ENCODE data around the gene VWA8.
"Not testable (repeated sequence)": the region's sequence is repeated elsewhere in the genome, so short reads cannot be mapped to it uniquely, and the experiment has no call there.

The VWA8 gene

GRCh38 chr13:41622432-41623429 is 338.2 kb downstream of the VWA8 start:
- peak; percentile 88 for DNase-seq (ENCODE audit: extremely low read depth, low read depth)

GRCh38 chr13:41621716-41622431 is 339.0 kb downstream of the VWA8 start:
- no peak for TF ChIP-seq CTCF (IDR thresholded peaks at IDR 0.05; ENCODE audit: low read depth, low read length, missing control alignments)
- no peak overlapping the region for H3K4me3 ChIP-seq (replicated peaks; ENCODE audit: low read depth, low read length)
- peak; percentile 58 for DNase-seq (ENCODE audit: extremely low read depth, low read depth)

More at GRCh38 chr13:41622432-41623429, 338.2 kb downstream of the VWA8 start:
- H3K4me3 ChIP-seq (replicated peaks; ENCODE audit: low read depth, low read length) = no peak overlapping the region
- TF ChIP-seq CTCF (IDR thresholded peaks at IDR 0.05; ENCODE audit: low read depth, low read length, missing control alignments) = no peak

- not testable (repeated sequence) for DNase-seq (ENCODE audit: extremely low read depth, low read depth); H3K4me3 ChIP-seq (replicated peaks; ENCODE audit: low read depth, low read length)
Measured at GRCh38 chr13:41617633-41618032, 343.3 kb downstream of the VWA8 start.

- H3K4me3 ChIP-seq (replicated peaks; ENCODE audit: low read depth, low read length) = no peak overlapping the region
- TF ChIP-seq CTCF (IDR thresholded peaks at IDR 0.05; ENCODE audit: low read depth, low read length, missing control alignments) = no peak
- DNase-seq (ENCODE audit: extremely low read depth, low read depth) = no peak
Measured at GRCh38 chr13:41616151-41616550, 344.8 kb downstream of the VWA8 start.

- H3K4me3 ChIP-seq (replicated peaks; ENCODE audit: low read depth, low read length) = no peak overlapping the region
- no peak for TF ChIP-seq CTCF (IDR thresholded peaks at IDR 0.05; ENCODE audit: low read depth, low read length, missing control alignments)
- DNase-seq (ENCODE audit: extremely low read depth, low read depth) = no peak
Measured at GRCh38 chr13:41615528-41615855, 345.4 kb downstream of the VWA8 start.

GRCh38 chr13:41614671-41615527 is 346.0 kb downstream of the VWA8 start:
- DNase-seq (ENCODE audit: extremely low read depth, low read depth) = no peak
- no peak overlapping the region for H3K4me3 ChIP-seq (replicated peaks; ENCODE audit: low read depth, low read length)
- TF ChIP-seq CTCF (IDR thresholded peaks at IDR 0.05; ENCODE audit: low read depth, low read length, missing control alignments) = no peak

Measured in HFF-Myc (cell line).